ENCODE measurements around the gene SPOCK1. TPM values are rescaled to one million over a fixed set of nuclear protein-coding genes. Genes with fewer than 3 reads are reported as not detected.

SPOCK1 gene
- total RNA-seq, 2 donors from 2014 or later = 2.1 to 8.5 TPM

GRCh38 chr5:137356127-137356526 lies 143.0 kb downstream of the SPOCK1 start:
- H3K4me3 ChIP-seq = no peak overlapping the region
- TF ChIP-seq, protein P1, sequence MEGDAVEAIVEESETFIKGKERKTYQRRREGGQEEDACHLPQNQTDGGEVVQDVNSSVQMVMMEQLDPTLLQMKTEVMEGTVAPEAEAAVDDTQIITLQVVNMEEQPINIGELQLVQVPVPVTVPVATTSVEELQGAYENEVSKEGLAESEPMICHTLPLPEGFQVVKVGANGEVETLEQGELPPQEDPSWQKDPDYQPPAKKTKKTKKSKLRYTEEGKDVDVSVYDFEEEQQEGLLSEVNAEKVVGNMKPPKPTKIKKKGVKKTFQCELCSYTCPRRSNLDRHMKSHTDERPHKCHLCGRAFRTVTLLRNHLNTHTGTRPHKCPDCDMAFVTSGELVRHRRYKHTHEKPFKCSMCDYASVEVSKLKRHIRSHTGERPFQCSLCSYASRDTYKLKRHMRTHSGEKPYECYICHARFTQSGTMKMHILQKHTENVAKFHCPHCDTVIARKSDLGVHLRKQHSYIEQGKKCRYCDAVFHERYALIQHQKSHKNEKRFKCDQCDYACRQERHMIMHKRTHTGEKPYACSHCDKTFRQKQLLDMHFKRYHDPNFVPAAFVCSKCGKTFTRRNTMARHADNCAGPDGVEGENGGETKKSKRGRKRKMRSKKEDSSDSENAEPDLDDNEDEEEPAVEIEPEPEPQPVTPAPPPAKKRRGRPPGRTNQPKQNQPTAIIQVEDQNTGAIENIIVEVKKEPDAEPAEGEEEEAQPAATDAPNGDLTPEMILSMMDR (IDR thresholded peaks at IDR 0.05) = no peak
- no peaks in the 10 kb centered on the region for H3K4me1 ChIP-seq
- no peaks in the 10 kb centered on the region for H3K9me3 ChIP-seq
- intact Hi-C loops (cut with DNase I) = no loop called here
- H3K36me3 ChIP-seq = no peaks in the 10 kb centered on the region
- no peak overlapping the region for H3K9ac ChIP-seq (ENCODE audit: low read depth in 2 of 2, low read length in 2 of 2)
- no peaks in the 10 kb centered on the region for H3K27me3 ChIP-seq
- H3K27ac ChIP-seq = no peak overlapping the region
- no peak for DNase-seq

- Histone ChIP-seq H3K27ac (no peak overlapping the region), H3K4me3 (no peak overlapping the region), H3K36me3 (no peaks in the 10 kb centered on the region), H3K9ac (ENCODE audit: low read depth in 2 of 2, low read length in 2 of 2) (no peak overlapping the region), H3K27me3 (no peaks in the 10 kb centered on the region), H3K9me3 (no peaks in the 10 kb centered on the region), H3K4me1 (no peaks in the 10 kb centered on the region)
- intact Hi-C loops (cut with DNase I) = no loop called here
- TF ChIP-seq, protein P1 (IDR thresholded peaks at IDR 0.05) = no peak
- no peak for DNase-seq
These were observed 143.4 kb downstream of the SPOCK1 start for GRCh38 chr5:137355708-137356107.

DNA sequence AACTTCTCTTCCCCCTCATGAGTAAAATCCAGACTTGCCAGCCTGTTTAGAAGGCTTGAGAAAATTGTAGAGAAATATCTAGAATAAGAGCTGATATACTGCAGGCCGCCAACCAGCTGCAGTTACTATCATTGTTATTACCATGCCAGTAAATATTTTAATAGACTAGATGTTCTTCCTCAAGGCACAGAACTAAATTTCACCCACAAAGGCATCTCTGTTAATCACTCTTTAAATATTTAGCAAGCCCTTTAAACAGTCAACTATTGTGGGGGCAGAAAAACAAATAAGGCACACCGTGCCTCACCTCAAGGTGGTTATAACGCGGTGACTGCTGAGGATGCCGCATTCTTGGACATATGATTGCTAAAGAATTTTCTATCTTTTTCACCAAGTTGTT lies 147.0 kb downstream of the SPOCK1 start:
- H3K9ac ChIP-seq (ENCODE audit: low read depth in 2 of 2, low read length in 2 of 2) = no peak overlapping the region
- H3K4me3 ChIP-seq = no peak overlapping the region
- TF ChIP-seq, protein P1 (IDR thresholded peaks at IDR 0.05) = no peak
- H3K27ac ChIP-seq = no peak overlapping the region
- intact Hi-C loops (cut with DNase I) = no loop called here
- no peak for DNase-seq
- H3K36me3 ChIP-seq = no peaks in the 10 kb centered on the region
- H3K4me1 ChIP-seq = no peaks in the 10 kb centered on the region
- H3K9me3 ChIP-seq = no peaks in the 10 kb centered on the region
- no peaks in the 10 kb centered on the region for H3K27me3 ChIP-seq

DNA sequence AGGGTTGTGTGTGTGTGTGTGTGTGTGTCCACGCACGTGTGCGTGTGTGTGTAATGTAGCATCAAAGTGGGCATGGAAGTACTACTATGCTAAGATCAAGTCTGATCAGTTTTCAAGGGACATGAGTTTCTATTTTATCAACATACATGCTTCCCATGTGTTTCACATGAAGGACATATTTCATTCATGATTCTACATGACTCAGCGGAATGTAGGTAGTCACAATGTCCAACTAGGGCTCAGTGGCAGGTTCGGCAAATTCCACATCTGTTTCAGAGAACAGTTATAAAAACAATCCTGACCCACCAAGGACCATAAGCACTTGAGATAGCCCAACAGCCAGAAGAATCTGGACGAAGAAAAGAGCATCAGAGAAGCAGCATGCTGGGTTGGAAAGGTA lies 148.3 kb downstream of the SPOCK1 start:
- Histone ChIP-seq H3K4me3 (no peak overlapping the region), H3K9ac (ENCODE audit: low read depth in 2 of 2, low read length in 2 of 2) (no peak overlapping the region), H3K27ac (no peak overlapping the region), H3K27me3 (no peaks in the 10 kb centered on the region), H3K4me1 (no peaks in the 10 kb centered on the region), H3K9me3 (no peaks in the 10 kb centered on the region), H3K36me3 (no peaks in the 10 kb centered on the region)
- intact Hi-C loops (cut with DNase I) = no loop called here
- DNase-seq = no peak
- TF ChIP-seq, protein P1 (IDR thresholded peaks at IDR 0.05) = no peak

DNA sequence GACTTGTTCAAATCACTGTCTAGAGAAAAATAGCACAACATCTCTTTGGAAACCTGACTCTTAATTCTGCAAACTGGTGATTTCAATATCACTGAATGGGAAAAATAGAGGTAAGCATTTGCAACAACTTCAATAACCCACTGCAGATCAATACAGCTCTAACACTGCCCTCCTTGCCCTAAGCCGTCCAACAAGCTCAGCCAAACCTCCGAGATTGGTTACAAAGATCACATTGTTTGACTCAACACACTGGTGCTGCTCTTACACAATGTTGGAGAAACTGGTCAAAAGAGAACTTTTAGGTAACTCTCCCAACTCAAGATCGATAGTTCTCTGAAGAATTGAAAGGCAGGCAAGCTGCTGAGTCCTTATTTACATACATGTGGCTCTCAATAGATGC lies 150.4 kb downstream of the SPOCK1 start:
- no peaks in the 10 kb centered on the region for H3K27me3 ChIP-seq
- no peak overlapping the region for H3K27ac ChIP-seq
- H3K4me3 ChIP-seq = no peak overlapping the region
- no peaks in the 10 kb centered on the region for H3K36me3 ChIP-seq
- H3K4me1 ChIP-seq = no peaks in the 10 kb centered on the region
- no peaks in the 10 kb centered on the region for H3K9me3 ChIP-seq
- intact Hi-C loops (cut with DNase I) = no loop called here
- no peak overlapping the region for H3K9ac ChIP-seq (ENCODE audit: low read depth in 2 of 2, low read length in 2 of 2)
- DNase-seq = no peak
- TF ChIP-seq, protein P1 (IDR thresholded peaks at IDR 0.05) = no peak

GRCh38 chr5:137347865-137348264 lies 151.3 kb downstream of the SPOCK1 start:
- Histone ChIP-seq H3K9me3 (no peaks in the 10 kb centered on the region), H3K9ac (ENCODE audit: low read depth in 2 of 2, low read length in 2 of 2) (no peak overlapping the region), H3K4me1 (no peaks in the 10 kb centered on the region), H3K27me3 (no peaks in the 10 kb centered on the region), H3K36me3 (no peaks in the 10 kb centered on the region), H3K4me3 (no peak overlapping the region), H3K27ac (no peak overlapping the region)
- no peak for DNase-seq
- intact Hi-C loops (cut with DNase I) = no loop called here
- TF ChIP-seq, protein P1 (IDR thresholded peaks at IDR 0.05) = no peak
